ENCODE results near the gene SPINK8. TPM values are rescaled to one million over a fixed set of nuclear protein-coding genes. Genes with fewer than 3 reads are reported as not detected.
"Not testable (repeated sequence)": the region's sequence is repeated elsewhere in the genome, so short reads cannot be mapped to it uniquely, and the experiment has no call there.

SPINK8 gene
- total RNA-seq, 2 donors from 2014 or later, result not detected

DNA sequence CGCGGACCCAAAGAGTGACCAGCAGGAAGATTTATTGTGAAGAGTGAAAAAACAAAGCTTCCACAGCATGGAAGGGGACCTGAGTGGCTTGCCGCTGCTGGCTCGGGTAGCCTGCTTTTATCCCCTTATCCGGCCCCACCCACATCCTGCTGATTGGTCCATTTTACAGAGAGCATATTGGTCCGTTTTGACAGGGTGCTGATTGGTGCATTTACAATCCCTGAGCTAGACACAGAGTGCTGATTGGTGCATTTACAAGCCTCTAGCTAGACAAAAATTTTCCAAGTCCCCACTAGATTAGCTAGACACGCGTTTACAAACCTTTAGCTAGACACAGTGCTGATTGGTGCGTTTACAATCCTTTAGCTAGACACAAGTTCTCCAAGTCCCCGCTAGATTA is 62.2 kb downstream of the SPINK8 start:
- H3K36me3 Mint-ChIP-seq, result peaks cover 5 to 27% of the 10 kb centered on the region in 2 donors
- not testable (repeated sequence) for ATAC-seq; H3K9me3 Mint-ChIP-seq; H3K27ac Mint-ChIP-seq; DNase-seq (ENCODE audit: low spot score in 2 of 2)

DNA sequence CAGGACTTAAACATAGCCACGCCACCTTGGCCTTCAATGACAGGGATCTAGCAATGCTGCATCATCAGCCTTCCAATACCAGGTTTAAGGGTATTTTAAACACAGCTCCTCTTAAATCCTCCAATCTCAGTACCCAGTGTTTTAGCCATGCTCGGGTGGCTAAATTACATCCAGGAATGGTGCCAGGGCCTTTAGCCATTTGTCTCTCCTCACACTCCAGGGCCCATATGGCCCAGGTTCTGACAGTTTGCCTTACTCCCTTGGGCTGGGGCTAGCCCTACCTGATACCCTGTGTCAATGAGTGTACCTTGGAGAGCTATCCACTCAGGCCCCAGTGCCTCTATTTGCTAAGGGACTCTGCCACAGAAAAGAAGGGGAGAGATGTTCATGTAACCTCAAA is 63.2 kb downstream of the SPINK8 start:
- Mint-ChIP-seq H3K36me3 (peaks cover 5 to 27% of the 10 kb centered on the region in 2 donors), H3K27ac (peak overlapping the region in 1 of 2 donors; percentile 70)

DNA sequence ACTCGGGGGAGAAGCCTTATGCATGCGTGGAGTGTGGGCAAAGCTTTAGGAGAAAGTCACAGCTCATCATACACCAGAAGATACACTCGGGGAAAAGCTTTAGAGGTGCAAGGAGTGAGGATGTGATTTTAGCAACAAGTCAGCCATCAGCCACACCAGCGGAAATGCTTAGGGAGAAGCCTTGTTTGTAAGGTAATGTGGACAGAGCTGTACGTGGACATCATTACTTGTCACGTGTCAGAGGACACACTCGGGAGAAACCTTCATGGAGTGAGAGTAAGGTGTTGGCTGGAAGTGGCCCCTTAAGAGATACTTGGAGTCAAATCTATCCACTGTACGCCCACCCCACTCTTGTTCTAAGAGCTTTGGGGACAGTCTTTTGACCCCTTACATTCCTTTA is 63.9 kb downstream of the SPINK8 start:
- DNase-seq (ENCODE audit: low spot score in 2 of 2) (no peak), ATAC-seq (no peak)
- peaks cover 5 to 27% of the 10 kb centered on the region in 2 donors for H3K36me3 Mint-ChIP-seq
- H3K27ac Mint-ChIP-seq, result peak overlapping the region; percentile 89 to 91
- no peaks in the 10 kb centered on the region for H3K9me3 Mint-ChIP-seq

More for the DNA sequence above, 63.2 kb downstream of the SPINK8 start:
- H3K9me3 Mint-ChIP-seq, result no peaks in the 10 kb centered on the region
- ATAC-seq, result no peak
- DNase-seq (ENCODE audit: low spot score in 2 of 2), result no peak

DNA sequence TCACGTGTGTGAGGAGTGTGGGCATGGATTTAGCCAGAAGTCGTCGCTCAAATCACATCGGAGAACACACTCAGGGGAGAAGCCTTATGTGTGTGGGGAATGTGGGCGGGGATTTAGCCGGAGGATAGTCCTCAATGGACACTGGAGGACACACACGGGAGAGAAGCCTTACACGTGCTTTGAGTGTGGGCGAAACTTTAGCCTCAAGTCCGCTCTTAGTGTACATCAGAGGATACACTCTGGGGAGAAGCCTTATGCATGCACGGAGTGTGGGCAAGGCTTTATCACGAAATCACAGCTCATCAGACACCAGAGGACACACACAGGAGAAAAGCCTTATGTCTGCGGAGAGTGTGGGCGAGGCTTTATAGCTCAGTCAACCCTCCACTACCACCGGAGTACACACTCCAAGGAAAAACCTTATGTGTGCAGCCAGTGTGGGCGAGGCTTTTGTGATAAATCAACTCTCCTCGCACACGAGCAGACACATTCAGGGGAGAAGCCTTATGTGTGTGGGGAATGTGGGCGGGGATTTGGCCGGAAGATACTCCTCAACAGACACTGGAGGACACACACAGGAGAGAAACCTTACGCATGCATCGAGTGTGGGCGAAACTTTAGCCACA is 64.4 kb downstream of the SPINK8 start:
- ATAC-seq, result peak; percentile 55 to 59
- H3K36me3 Mint-ChIP-seq, result peaks cover 7 to 30% of the 10 kb centered on the region in 2 donors
- peak overlapping the region; percentile 89 to 91 for H3K27ac Mint-ChIP-seq
- DNase-seq (ENCODE audit: low spot score in 2 of 2), result peak; percentile 48 to 71
- no peaks in the 10 kb centered on the region for H3K9me3 Mint-ChIP-seq

DNA sequence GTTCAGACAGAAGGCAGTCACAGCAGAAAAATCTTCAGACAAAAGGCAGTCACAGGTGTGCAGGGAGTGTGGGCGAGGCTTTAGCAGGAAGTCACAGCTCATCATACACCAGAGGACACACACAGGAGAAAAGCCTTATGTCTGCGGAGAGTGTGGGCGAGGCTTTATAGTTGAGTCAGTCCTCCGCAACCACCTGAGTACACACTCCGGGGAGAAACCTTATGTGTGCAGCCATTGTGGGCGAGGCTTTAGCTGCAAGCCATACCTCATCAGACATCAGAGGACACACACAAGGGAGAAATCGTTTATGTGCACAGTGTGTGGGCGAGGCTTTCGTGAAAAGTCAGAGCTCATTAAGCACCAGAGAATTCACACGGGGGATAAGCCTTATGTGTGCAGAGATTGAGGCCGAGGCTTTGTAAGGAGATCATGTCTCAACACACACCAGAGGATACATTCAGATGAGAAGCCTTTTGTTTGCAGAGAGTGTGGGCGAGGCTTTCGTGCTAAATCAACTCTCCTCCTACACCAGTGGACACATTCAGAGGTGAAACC is 65.0 kb downstream of the SPINK8 start:
- Mint-ChIP-seq H3K9me3 (no peaks in the 10 kb centered on the region), H3K36me3 (peaks cover 11 to 35% of the 10 kb centered on the region in 2 donors), H3K27ac (peak overlapping the region; percentile 89 to 91)
- DNase-seq (ENCODE audit: low spot score in 2 of 2) (peak; percentile 80 to 88), ATAC-seq (peak; percentile 88 to 92)

DNA sequence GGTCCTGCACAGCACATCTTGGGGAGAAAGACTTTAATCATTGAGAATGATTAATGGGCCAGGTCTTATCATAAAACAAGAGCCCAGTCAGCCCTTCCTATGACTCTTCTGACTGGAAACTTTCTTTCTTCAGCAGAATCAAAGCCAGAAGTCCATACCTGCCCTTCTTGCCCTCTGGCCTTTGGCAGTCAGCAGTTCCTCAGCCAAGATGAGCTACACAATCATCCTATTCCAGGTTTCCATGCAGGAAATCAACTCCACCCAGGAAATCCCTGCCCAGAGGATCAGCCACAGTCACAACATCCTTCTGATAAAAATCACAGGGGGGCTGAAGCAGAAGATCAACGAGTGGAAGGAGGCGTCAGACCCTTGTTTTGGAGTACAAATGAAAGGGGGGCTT is 65.7 kb downstream of the SPINK8 start:
- Mint-ChIP-seq H3K9me3 (no peaks in the 10 kb centered on the region), H3K27ac (peak overlapping the region; percentile 89 to 91), H3K36me3 (peaks cover 11 to 35% of the 10 kb centered on the region in 2 donors)
- ATAC-seq, result peak in 1 of 2 donors; percentile 8
- no peak for DNase-seq (ENCODE audit: low spot score in 2 of 2)

DNA sequence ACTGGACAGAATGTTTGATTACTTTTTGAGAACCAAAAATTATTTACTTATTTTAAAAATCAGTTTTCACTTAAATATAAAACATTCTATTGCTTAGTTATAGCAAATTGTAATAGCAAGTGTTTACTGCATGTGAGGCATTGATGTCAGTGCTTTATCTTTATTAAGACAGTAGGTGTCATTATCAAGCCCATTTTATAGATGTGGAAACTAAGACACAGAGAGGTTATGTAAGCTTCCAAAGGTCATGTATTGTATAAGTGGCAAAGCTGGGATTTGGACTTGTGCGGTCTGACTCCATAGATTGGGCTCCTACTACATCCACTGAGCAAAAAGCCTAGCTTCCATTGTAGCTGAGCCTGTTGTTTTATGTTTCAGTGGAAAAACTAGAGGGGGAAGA is 74.9 kb downstream of the SPINK8 start:
- no peak for DNase-seq (ENCODE audit: low spot score in 2 of 2)
- Mint-ChIP-seq H3K27ac (no peak overlapping the region), H3K9me3 (no peaks in the 10 kb centered on the region), H3K36me3 (peaks cover 7 to 51% of the 10 kb centered on the region in 2 donors)
- ATAC-seq, result no peak

Other genes starting within 250 kb of the SPINK8 start
- gene CDC25A, start 145.2 kb downstream of the SPINK8 start, total RNA-seq, result 10 to 100 TPM; 29.0 to 37.6 TPM
- gene CAMP, start 110.2 kb downstream of the SPINK8 start, total RNA-seq, result not detected
- 10 to 100 TPM; 24.2 to 58.3 TPM for gene ZNF589, start 92.6 kb downstream of the SPINK8 start, total RNA-seq
- gene NME6, start 32.3 kb downstream of the SPINK8 start, total RNA-seq, result 10 to 100 TPM; 23.2 to 25.5 TPM
- not detected for gene FBXW12, start 38.6 kb upstream of the SPINK8 start, total RNA-seq
- 1 to 10 TPM; 3.0 to 7.3 TPM for gene PLXNB1, start 96.4 kb upstream of the SPINK8 start, total RNA-seq
- 10 to 100 TPM; 21.7 to 27.1 TPM for gene CCDC51, start 106.5 kb upstream of the SPINK8 start, total RNA-seq
- gene TMA7, start 106.6 kb upstream of the SPINK8 start, total RNA-seq, result 100 to 1,000 TPM; 168 to 307 TPM
- 10 to 100 TPM; 10.1 to 15.9 TPM for gene ATRIP, start 113.1 kb upstream of the SPINK8 start, total RNA-seq
- 10 to 100 TPM; 64.0 to 75.3 TPM for gene SHISA5, start 170.5 kb upstream of the SPINK8 start, total RNA-seq
- gene PFKFB4, start 223.1 kb upstream of the SPINK8 start, total RNA-seq, result 100 to 1,000 TPM in 1 of 2 donors, 1 to 10 TPM in 1; 6.3 to 139 TPM
- gene UCN2, start 230.1 kb upstream of the SPINK8 start, total RNA-seq, result under 1 TPM in 1 of 2 donors, not detected in 1; 0.21 TPM

Data from activated naive CD4-positive, alpha-beta T cell treated with anti-CD3 and anti-CD28 coated beads, Interleukin-2, amount 50 U/mL, for 72 hours (primary cell).